RWPE2 (cell line): Measurements from ENCODE around the gene SETDB2.

ENCODE experiments used
- ATAC-seq: fragments of 200-7000 bp; cut with Tn5 transposase; 3 replicates; pipeline ENCODE4 v1.9.1; 2021; ENCODE audit warnings: low read depth
- DNase-seq: peaks from one replicate; pipeline ENCODE4 v3.0.0-alpha.2; 2020; ENCODE audit warnings: low spot score
- H3K27ac ChIP-seq: fragments of 450-650 bp; 2 replicates; pipeline ENCODE4 v1.5.1; 2017; ENCODE audit warnings: mild to moderate bottlenecking; ENCODE audit not compliant: poor library complexity, severe bottlenecking
- H3K27me3 ChIP-seq: fragments of 250-450 bp; sonication (Bioruptor Pico); 2 replicates; pipeline ENCODE4 v1.5.1; 2021; ENCODE audit warnings: mild to moderate bottlenecking, moderate library complexity; ENCODE audit not compliant: insufficient read depth, poor library complexity, severe bottlenecking
- H3K36me3 ChIP-seq: fragments of 250-450 bp; sonication (Bioruptor Pico); 2 replicates; pipeline ENCODE4 v1.5.1; 2020; ENCODE audit warnings: low read depth, mild to moderate bottlenecking, moderate library complexity
- H3K4me1 ChIP-seq: fragments of 250-450 bp; sonication (Bioruptor Pico); 2 replicates; pipeline ENCODE4 v1.5.1; 2021; ENCODE audit warnings: mild to moderate bottlenecking, moderate library complexity; ENCODE audit not compliant: insufficient read depth, poor library complexity, severe bottlenecking
- H3K4me3 ChIP-seq: fragments of 250-450 bp; sonication (Bioruptor Pico); 2 replicates; pipeline ENCODE4 v1.5.1; 2021; ENCODE audit warnings: mild to moderate bottlenecking, moderate library complexity; ENCODE audit not compliant: severe bottlenecking
- H3K9me3 ChIP-seq: fragments of 250-450 bp; sonication (Bioruptor Pico); 2 replicates; pipeline ENCODE4 v1.5.1; 2021; ENCODE audit warnings: mild to moderate bottlenecking, moderate library complexity; ENCODE audit not compliant: severe bottlenecking
- CTCF ChIP-seq: fragments of 450-650 bp; IDR thresholded peaks from one replicate; pipeline ENCODE4 v1.5.1; 2017; ENCODE audit warnings: mild to moderate bottlenecking, moderate library complexity; ENCODE audit not compliant: poor library complexity, severe bottlenecking

The SETDB2 gene

DNA sequence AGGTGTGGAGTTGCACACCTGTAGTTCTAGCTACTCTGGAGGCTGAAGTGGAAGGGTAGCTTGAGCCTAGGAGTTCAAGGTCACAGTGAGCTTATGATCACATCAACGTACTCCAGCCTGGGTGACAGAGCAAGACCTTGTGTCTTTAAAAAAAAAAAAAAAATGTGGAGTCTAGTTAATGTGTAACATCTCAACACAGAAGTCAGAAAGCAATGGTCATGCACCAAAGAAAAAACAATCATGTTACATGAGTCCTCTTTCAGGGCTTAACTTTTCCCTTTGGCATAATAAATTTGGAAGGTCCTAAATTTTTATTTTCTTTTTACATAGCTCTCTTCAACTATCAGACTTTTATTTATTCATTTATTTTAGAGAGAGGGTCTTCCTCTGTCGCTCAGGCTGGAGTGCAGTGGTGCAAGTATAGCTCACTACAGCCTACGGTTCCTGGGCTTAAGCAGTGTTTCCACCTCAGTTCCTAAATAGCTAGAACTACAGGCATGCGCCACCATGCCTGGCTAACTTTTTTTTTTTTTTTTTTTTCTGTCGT lies 22.3 kb downstream of the SETDB2 start:
- no peak for DNase-seq
- TF ChIP-seq CTCF, result no peak
- H3K27me3 ChIP-seq, result no peaks in the 10 kb centered on the region
- H3K4me1 ChIP-seq, result no peaks in the 10 kb centered on the region
- peaks cover 4% of the 10 kb centered on the region for H3K9me3 ChIP-seq
- no peak overlapping the region for H3K4me3 ChIP-seq
- peaks cover 34% of the 10 kb centered on the region for H3K36me3 ChIP-seq
- no peak overlapping the region for H3K27ac ChIP-seq
- no peak for ATAC-seq

- H3K4me1 ChIP-seq, result no peaks in the 10 kb centered on the region
- TF ChIP-seq CTCF, result no peak
- H3K36me3 ChIP-seq, result peaks cover 24% of the 10 kb centered on the region
- no peak for DNase-seq
- no peaks in the 10 kb centered on the region for H3K27me3 ChIP-seq
- no peaks in the 10 kb centered on the region for H3K9me3 ChIP-seq
- no peak for ATAC-seq
- no peak overlapping the region for H3K4me3 ChIP-seq
- H3K27ac ChIP-seq, result no peak overlapping the region
Measured at GRCh38 chr13:49472186-49472585, 28.1 kb downstream of the SETDB2 start.

DNA sequence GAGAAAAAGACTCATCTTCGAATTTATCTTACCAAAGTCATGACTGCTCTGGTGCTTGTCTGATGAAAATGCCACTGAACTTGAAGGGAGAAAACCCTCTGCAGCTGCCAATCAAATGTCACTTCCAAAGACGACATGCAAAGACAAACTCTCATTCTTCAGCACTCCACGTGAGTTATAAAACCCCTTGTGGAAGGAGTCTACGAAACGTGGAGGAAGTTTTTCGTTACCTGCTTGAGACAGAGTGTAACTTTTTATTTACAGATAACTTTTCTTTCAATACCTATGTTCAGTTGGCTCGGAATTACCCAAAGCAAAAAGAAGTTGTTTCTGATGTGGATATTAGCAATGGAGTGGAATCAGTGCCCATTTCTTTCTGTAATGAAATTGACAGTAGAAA lies 32.5 kb downstream of the SETDB2 start:
- Histone ChIP-seq H3K36me3 (peaks cover 28% of the 10 kb centered on the region), H3K4me3 (no peak overlapping the region), H3K9me3 (no peaks in the 10 kb centered on the region), H3K27ac (no peak overlapping the region), H3K4me1 (no peaks in the 10 kb centered on the region), H3K27me3 (no peaks in the 10 kb centered on the region)
- no peak for DNase-seq
- ATAC-seq, result no peak
- no peak for TF ChIP-seq CTCF

DNA sequence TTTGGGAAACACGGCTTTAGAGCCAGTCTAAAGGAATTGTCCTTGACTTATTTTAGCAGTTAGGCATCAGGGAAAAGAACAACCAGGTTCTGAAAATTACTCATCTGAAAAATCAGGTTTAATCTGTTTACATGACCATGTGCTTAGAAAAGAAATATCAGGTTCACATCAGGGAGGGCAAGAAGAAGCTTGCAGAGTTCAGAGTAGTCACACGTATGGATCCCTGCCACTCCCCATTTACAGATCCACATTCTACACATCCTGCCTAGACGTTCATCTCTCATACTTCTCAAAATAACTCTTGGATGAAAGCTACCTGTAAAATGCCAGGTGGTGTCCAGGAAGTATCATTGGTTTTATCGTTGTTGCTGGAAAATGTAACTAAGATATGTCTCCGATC lies 37.7 kb downstream of the SETDB2 start:
- DNase-seq (no peak), ATAC-seq (peak; percentile 51)
- Histone ChIP-seq H3K27me3 (no peaks in the 10 kb centered on the region), H3K9me3 (no peaks in the 10 kb centered on the region), H3K36me3 (peaks cover 23% of the 10 kb centered on the region), H3K27ac (no peak overlapping the region), H3K4me1 (no peaks in the 10 kb centered on the region), H3K4me3 (no peak overlapping the region)
- TF ChIP-seq CTCF, result no peak

- H3K4me1 ChIP-seq, result no peaks in the 10 kb centered on the region
- no peak for ATAC-seq
Measured at GRCh38 chr13:49488563-49488962, 44.5 kb downstream of the SETDB2 start.

More at GRCh38 chr13:49488563-49488962, 44.5 kb downstream of the SETDB2 start:
- TF ChIP-seq CTCF, result no peak
- Histone ChIP-seq H3K4me3 (no peak overlapping the region), H3K36me3 (peaks cover 6% of the 10 kb centered on the region), H3K27me3 (no peaks in the 10 kb centered on the region), H3K27ac (no peak overlapping the region), H3K9me3 (no peaks in the 10 kb centered on the region)
- DNase-seq, result no peak
